ENCODE measurements around the gene CPT1B.

- TF ChIP-seq ZNF707 (tag by site-specific recombination; IDR thresholded peaks at IDR 0.05) = no peak
- TF ChIP-seq, protein P1, sequence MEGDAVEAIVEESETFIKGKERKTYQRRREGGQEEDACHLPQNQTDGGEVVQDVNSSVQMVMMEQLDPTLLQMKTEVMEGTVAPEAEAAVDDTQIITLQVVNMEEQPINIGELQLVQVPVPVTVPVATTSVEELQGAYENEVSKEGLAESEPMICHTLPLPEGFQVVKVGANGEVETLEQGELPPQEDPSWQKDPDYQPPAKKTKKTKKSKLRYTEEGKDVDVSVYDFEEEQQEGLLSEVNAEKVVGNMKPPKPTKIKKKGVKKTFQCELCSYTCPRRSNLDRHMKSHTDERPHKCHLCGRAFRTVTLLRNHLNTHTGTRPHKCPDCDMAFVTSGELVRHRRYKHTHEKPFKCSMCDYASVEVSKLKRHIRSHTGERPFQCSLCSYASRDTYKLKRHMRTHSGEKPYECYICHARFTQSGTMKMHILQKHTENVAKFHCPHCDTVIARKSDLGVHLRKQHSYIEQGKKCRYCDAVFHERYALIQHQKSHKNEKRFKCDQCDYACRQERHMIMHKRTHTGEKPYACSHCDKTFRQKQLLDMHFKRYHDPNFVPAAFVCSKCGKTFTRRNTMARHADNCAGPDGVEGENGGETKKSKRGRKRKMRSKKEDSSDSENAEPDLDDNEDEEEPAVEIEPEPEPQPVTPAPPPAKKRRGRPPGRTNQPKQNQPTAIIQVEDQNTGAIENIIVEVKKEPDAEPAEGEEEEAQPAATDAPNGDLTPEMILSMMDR (tag by site-specific recombination; IDR thresholded peaks at IDR 0.05) = no peak
- TF ChIP-seq ZBTB10 (tag by site-specific recombination; IDR thresholded peaks at IDR 0.05) = no peak
These were observed 25.5 kb upstream of the CPT1B start for GRCh38 chr22:50603511-50604255.
